PFSK-1 (cell line): ENCODE results near the gene ELANE.

Source experiments
- FOXP2 ChIP-seq: optimal IDR thresholded peaks from 2 replicates; pipeline ENCODE3; 2011; ENCODE audit warnings: borderline replicate concordance, control low read depth, inconsistent platforms; ENCODE audit not compliant: insufficient read depth; ENCODE audit errors: extremely low read length, extremely low read depth
- POLR2AphosphoS5 ChIP-seq: IDR thresholded peaks from 2 replicates; pipeline ENCODE4 v1.6.1; 2012; ENCODE audit warnings: low read depth, mild to moderate bottlenecking, control low read depth, low read length, moderate library complexity
- SIN3A ChIP-seq: IDR thresholded peaks from 2 replicates; pipeline ENCODE4 v1.6.1; 2012; ENCODE audit warnings: mild to moderate bottlenecking, low read length, moderate library complexity, borderline replicate concordance; ENCODE audit not compliant: insufficient read depth
- TF ChIP-seq, protein P1 (sequence below), 2 experiments: IDR thresholded peaks; 2 replicates each; pipeline versions ENCODE4 v1.6.1 to v1.8.0; 2011 to 2012; ENCODE audit warnings: low read depth in 2 of 2, low read length in 2 of 2, control low read depth in 1 of 2, inconsistent platforms in 1 of 2, mild to moderate bottlenecking in 1 of 2, moderate library complexity in 1 of 2; ENCODE audit not compliant: insufficient read depth in 1 of 2

DNA sequence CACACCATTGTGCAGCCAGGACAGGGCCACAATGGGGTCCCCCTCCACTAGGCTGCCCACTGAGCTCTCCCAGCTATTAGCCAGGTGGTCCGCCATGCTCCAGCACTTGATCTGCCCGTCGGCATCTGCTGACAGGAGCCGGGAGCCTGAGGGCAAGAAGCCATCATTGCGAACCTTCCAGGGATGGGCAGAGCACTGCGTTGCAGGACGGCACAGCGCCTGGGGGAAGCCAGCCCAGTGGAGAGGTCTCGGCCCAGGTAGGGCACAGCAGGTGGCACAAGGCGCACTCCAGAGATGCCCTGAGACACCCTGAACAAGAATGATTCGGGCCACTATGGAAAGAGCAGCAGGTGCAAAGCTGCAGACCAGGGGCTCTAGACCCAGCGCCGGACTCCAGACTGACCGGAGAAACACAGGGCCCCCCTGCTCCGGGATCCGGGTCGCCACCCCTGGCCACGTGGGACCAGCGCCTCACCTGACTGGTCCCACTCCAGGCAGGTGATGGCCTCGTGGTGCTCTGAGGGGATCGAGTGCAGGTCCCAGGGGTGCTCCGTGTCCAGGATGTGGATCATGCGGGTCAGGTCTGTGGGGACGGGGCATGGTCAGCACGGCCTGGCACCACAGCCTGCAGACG, 37.7 kb downstream of the ELANE start:
- TF ChIP-seq SIN3A (no peak), POLR2AphosphoS5 (no peak), FOXP2 (no peak)
- TF ChIP-seq, protein P1, sequence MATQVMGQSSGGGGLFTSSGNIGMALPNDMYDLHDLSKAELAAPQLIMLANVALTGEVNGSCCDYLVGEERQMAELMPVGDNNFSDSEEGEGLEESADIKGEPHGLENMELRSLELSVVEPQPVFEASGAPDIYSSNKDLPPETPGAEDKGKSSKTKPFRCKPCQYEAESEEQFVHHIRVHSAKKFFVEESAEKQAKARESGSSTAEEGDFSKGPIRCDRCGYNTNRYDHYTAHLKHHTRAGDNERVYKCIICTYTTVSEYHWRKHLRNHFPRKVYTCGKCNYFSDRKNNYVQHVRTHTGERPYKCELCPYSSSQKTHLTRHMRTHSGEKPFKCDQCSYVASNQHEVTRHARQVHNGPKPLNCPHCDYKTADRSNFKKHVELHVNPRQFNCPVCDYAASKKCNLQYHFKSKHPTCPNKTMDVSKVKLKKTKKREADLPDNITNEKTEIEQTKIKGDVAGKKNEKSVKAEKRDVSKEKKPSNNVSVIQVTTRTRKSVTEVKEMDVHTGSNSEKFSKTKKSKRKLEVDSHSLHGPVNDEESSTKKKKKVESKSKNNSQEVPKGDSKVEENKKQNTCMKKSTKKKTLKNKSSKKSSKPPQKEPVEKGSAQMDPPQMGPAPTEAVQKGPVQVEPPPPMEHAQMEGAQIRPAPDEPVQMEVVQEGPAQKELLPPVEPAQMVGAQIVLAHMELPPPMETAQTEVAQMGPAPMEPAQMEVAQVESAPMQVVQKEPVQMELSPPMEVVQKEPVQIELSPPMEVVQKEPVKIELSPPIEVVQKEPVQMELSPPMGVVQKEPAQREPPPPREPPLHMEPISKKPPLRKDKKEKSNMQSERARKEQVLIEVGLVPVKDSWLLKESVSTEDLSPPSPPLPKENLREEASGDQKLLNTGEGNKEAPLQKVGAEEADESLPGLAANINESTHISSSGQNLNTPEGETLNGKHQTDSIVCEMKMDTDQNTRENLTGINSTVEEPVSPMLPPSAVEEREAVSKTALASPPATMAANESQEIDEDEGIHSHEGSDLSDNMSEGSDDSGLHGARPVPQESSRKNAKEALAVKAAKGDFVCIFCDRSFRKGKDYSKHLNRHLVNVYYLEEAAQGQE (IDR thresholded peaks at IDR 0.05; ENCODE audit: insufficient read depth in 1 of 2, low read depth in 2 of 2, low read length in 2 of 2), result no peak
